ENCODE data around the gene ELMO1. TPM values are rescaled to one million over a fixed set of nuclear protein-coding genes. Genes with fewer than 3 reads are reported as not detected.

ELMO1 gene
- total and polyA plus RNA-seq, 2 experiments from 2014 or later: 6.5 to 24.9 TPM

DNA sequence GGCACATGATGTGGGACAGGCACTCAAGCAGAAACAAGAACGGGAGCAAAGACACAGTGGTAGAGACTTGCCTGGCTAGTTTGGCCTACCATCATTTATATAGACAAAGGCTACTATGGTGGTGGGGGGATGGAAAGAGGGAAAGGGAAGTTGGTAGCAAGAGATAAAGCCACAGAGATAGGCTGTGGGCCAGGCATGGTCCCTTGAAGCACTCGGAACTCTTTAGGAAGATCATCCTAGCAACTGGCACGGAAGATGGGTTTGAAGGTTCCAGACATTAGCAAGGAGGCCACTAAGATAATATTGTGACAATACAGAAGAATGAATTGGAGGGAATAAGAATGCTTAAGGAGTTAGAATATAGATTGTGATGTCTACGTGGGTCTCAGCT lies 319.6 kb downstream of the ELMO1 start:
- no peak for DNase-seq (ENCODE audit: low spot score)
- H3K4me3 Mint-ChIP-seq: no peak overlapping the region
- H3K9me3 Mint-ChIP-seq: peaks cover 4% of the 10 kb centered on the region; the same call in 2 of the 3 replicates
- no peak overlapping the region for H2AFZ ChIP-seq
- no peak overlapping the region for H3K27ac Mint-ChIP-seq
- no peak overlapping the region for H3K4me3 ChIP-seq
- H3K27ac ChIP-seq (ENCODE audit: low read depth): no peak overlapping the region
- peaks cover 4% of the 10 kb centered on the region; the same call in 2 of the 3 replicates for H3K36me3 Mint-ChIP-seq (ENCODE audit: low read depth)
- peaks cover 2% of the 10 kb centered on the region for H3K27me3 Mint-ChIP-seq (ENCODE audit: insufficient read depth, low read depth, poor library complexity)
- H3K79me2 ChIP-seq (replicated peaks; ENCODE audit: insufficient read depth): no peaks in the 10 kb centered on the region
- H3K4me1 Mint-ChIP-seq: no peaks in the 10 kb centered on the region
- no peaks in the 10 kb centered on the region for H3K27me3 ChIP-seq (ENCODE audit: insufficient read depth)
- H3K4me2 ChIP-seq: no peak overlapping the region
- H3F3A ChIP-seq (replicated peaks; ENCODE audit: low read depth): no peaks in the 10 kb centered on the region
- ATAC-seq: no peak
- no peak for TF ChIP-seq POLR2AphosphoS5 (IDR thresholded peaks at IDR 0.05; ENCODE audit: low read depth)
- no peak for TF ChIP-seq NANOG (IDR thresholded peaks at IDR 0.05; ENCODE audit: borderline replicate concordance)
- TF ChIP-seq EZH2 (IDR thresholded peaks at IDR 0.05; ENCODE audit: low read depth, unreplicated experiment): no peak
- TF ChIP-seq ZNF114 (CRISPR knock-in tag; IDR thresholded peaks at IDR 0.05): no peak
- no peak for TF ChIP-seq CREB1 (CRISPR knock-in tag; IDR thresholded peaks at IDR 0.05; ENCODE audit: low read depth)
- no peak for TF ChIP-seq STAT1 (IDR thresholded peaks at IDR 0.05; ENCODE audit: unreplicated experiment)
- TF ChIP-seq, protein P1, sequence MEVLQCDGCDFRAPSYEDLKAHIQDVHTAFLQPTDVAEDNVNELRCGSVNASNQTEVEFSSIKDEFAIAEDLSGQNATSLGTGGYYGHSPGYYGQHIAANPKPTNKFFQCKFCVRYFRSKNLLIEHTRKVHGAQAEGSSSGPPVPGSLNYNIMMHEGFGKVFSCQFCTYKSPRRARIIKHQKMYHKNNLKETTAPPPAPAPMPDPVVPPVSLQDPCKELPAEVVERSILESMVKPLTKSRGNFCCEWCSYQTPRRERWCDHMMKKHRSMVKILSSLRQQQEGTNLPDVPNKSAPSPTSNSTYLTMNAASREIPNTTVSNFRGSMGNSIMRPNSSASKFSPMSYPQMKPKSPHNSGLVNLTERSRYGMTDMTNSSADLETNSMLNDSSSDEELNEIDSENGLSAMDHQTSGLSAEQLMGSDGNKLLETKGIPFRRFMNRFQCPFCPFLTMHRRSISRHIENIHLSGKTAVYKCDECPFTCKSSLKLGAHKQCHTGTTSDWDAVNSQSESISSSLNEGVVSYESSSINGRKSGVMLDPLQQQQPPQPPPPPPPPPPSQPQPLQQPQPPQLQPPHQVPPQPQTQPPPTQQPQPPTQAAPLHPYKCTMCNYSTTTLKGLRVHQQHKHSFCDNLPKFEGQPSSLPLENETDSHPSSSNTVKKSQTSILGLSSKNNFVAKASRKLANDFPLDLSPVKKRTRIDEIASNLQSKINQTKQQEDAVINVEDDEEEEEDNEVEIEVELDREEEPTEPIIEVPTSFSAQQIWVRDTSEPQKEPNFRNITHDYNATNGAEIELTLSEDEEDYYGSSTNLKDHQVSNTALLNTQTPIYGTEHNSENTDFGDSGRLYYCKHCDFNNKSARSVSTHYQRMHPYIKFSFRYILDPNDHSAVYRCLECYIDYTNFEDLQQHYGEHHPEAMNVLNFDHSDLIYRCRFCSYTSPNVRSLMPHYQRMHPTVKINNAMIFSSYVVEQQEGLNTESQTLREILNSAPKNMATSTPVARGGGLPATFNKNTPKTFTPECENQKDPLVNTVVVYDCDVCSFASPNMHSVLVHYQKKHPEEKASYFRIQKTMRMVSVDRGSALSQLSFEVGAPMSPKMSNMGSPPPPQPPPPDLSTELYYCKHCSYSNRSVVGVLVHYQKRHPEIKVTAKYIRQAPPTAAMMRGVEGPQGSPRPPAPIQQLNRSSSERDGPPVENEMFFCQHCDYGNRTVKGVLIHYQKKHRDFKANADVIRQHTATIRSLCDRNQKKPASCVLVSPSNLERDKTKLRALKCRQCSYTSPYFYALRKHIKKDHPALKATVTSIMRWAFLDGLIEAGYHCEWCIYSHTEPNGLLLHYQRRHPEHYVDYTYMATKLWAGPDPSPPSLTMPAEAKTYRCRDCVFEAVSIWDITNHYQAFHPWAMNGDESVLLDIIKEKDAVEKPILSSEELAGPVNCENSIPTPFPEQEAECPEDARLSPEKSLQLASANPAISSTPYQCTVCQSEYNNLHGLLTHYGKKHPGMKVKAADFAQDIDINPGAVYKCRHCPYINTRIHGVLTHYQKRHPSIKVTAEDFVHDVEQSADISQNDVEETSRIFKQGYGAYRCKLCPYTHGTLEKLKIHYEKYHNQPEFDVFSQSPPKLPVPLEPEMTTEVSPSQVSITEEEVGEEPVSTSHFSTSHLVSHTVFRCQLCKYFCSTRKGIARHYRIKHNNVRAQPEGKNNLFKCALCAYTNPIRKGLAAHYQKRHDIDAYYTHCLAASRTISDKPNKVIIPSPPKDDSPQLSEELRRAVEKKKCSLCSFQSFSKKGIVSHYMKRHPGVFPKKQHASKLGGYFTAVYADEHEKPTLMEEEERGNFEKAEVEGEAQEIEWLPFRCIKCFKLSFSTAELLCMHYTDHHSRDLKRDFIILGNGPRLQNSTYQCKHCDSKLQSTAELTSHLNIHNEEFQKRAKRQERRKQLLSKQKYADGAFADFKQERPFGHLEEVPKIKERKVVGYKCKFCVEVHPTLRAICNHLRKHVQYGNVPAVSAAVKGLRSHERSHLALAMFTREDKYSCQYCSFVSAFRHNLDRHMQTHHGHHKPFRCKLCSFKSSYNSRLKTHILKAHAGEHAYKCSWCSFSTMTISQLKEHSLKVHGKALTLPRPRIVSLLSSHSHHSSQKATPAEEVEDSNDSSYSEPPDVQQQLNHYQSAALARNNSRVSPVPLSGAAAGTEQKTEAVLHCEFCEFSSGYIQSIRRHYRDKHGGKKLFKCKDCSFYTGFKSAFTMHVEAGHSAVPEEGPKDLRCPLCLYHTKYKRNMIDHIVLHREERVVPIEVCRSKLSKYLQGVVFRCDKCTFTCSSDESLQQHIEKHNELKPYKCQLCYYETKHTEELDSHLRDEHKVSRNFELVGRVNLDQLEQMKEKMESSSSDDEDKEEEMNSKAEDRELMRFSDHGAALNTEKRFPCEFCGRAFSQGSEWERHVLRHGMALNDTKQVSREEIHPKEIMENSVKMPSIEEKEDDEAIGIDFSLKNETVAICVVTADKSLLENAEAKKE (CRISPR knock-in tag; IDR thresholded peaks at IDR 0.05): no peak
- TF ChIP-seq ZNF331 (CRISPR knock-in tag; IDR thresholded peaks at IDR 0.05; ENCODE audit: low read depth): no peak
- TF ChIP-seq, protein P2, sequence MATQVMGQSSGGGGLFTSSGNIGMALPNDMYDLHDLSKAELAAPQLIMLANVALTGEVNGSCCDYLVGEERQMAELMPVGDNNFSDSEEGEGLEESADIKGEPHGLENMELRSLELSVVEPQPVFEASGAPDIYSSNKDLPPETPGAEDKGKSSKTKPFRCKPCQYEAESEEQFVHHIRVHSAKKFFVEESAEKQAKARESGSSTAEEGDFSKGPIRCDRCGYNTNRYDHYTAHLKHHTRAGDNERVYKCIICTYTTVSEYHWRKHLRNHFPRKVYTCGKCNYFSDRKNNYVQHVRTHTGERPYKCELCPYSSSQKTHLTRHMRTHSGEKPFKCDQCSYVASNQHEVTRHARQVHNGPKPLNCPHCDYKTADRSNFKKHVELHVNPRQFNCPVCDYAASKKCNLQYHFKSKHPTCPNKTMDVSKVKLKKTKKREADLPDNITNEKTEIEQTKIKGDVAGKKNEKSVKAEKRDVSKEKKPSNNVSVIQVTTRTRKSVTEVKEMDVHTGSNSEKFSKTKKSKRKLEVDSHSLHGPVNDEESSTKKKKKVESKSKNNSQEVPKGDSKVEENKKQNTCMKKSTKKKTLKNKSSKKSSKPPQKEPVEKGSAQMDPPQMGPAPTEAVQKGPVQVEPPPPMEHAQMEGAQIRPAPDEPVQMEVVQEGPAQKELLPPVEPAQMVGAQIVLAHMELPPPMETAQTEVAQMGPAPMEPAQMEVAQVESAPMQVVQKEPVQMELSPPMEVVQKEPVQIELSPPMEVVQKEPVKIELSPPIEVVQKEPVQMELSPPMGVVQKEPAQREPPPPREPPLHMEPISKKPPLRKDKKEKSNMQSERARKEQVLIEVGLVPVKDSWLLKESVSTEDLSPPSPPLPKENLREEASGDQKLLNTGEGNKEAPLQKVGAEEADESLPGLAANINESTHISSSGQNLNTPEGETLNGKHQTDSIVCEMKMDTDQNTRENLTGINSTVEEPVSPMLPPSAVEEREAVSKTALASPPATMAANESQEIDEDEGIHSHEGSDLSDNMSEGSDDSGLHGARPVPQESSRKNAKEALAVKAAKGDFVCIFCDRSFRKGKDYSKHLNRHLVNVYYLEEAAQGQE (IDR thresholded peaks at IDR 0.05; ENCODE audit: unreplicated experiment): no peak
- TF ChIP-seq, protein P3, sequence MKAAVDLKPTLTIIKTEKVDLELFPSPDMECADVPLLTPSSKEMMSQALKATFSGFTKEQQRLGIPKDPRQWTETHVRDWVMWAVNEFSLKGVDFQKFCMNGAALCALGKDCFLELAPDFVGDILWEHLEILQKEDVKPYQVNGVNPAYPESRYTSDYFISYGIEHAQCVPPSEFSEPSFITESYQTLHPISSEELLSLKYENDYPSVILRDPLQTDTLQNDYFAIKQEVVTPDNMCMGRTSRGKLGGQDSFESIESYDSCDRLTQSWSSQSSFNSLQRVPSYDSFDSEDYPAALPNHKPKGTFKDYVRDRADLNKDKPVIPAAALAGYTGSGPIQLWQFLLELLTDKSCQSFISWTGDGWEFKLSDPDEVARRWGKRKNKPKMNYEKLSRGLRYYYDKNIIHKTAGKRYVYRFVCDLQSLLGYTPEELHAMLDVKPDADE (IDR thresholded peaks at IDR 0.05): no peak
- no peak for TF ChIP-seq JUNB (IDR thresholded peaks at IDR 0.05; ENCODE audit: unreplicated experiment)
- no peak for TF ChIP-seq EZH2phosphoT487 (IDR thresholded peaks at IDR 0.05; ENCODE audit: unreplicated experiment)
- TF ChIP-seq, protein P4, sequence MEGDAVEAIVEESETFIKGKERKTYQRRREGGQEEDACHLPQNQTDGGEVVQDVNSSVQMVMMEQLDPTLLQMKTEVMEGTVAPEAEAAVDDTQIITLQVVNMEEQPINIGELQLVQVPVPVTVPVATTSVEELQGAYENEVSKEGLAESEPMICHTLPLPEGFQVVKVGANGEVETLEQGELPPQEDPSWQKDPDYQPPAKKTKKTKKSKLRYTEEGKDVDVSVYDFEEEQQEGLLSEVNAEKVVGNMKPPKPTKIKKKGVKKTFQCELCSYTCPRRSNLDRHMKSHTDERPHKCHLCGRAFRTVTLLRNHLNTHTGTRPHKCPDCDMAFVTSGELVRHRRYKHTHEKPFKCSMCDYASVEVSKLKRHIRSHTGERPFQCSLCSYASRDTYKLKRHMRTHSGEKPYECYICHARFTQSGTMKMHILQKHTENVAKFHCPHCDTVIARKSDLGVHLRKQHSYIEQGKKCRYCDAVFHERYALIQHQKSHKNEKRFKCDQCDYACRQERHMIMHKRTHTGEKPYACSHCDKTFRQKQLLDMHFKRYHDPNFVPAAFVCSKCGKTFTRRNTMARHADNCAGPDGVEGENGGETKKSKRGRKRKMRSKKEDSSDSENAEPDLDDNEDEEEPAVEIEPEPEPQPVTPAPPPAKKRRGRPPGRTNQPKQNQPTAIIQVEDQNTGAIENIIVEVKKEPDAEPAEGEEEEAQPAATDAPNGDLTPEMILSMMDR (conservative IDR thresholded peaks at IDR 0.05; ENCODE audit: low read depth in 2 of 2): no peak
- H3K36me3 ChIP-seq (ENCODE audit: insufficient read depth): no peaks in the 10 kb centered on the region
- H3K4me1 ChIP-seq (ENCODE audit: insufficient read depth): no peaks in the 10 kb centered on the region
- no peaks in the 10 kb centered on the region for H4K20me1 ChIP-seq (replicated peaks; ENCODE audit: insufficient read depth)
- H3K9me2 ChIP-seq (ENCODE audit: insufficient read depth): peaks cover 6% of the 10 kb centered on the region; the same call in 1 of the 2 replicates

All from GM23338 (cell line).